GM18909 (cell line): ENCODE data around the gene CTAGE15.

Source experiments
- ATAC-seq: cut with Tn5 transposase; IDR thresholded peaks from one replicate; pipeline ENCODE4 v1.9.1; 2021; ENCODE audit warnings: mild to moderate bottlenecking; ENCODE audit not compliant: unreplicated experiment, poor library complexity

CTAGE15 gene

GRCh38 chr7:143621175-143621574 is 49.6 kb downstream of the CTAGE15 start:
- ATAC-seq: peak; percentile 47

DNA sequence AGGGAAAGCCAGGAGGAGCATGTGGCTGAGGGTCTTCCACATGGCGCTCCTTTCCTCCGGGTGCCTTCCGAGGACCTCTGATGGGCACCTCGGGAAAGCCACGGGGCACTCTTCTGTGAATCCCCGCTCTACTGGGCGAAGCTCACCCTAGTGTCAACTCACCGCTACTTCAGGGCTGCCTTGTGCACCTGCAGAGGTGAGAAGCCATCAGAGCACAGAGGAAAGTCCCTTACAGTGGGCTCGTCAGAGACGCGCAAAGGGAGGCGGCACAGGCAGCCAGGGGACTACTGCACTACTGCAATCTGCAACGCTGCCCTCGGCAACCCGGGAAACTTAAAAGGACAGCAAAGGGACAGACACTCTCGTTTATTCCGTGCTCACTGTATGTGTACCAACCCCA is 50.5 kb downstream of the CTAGE15 start:
- peak; percentile 36 for ATAC-seq
